ENCODE data around the gene SOX10.

Gene SOX10

GRCh38 chr22:37968452-37969251 is 15.7 kb downstream of the SOX10 start:
- H4K20me1 ChIP-seq (ENCODE audit: insufficient read depth, low read length) = no peaks in the 10 kb centered on the region
- no peak overlapping the region for H3K4me3 ChIP-seq (ENCODE audit: low read length)
- H3K79me2 ChIP-seq (ENCODE audit: low read length) = no peaks in the 10 kb centered on the region
- no peak overlapping the region for H2AFZ ChIP-seq (ENCODE audit: low read depth, low read length)
- H3K27ac ChIP-seq (ENCODE audit: low read length) = no peak overlapping the region
- no peaks in the 10 kb centered on the region for H3K27me3 ChIP-seq (ENCODE audit: low read depth, low read length)
- no peak overlapping the region for H3K9ac ChIP-seq (ENCODE audit: low read length)
- H3K4me1 ChIP-seq (ENCODE audit: low read length) = peaks cover 12% of the 10 kb centered on the region
- H3K36me3 ChIP-seq (replicated peaks; ENCODE audit: low read depth, low read length) = peaks cover 44% of the 10 kb centered on the region
- no peaks in the 10 kb centered on the region for H3K9me3 ChIP-seq (ENCODE audit: insufficient read depth, low read length)
- TF ChIP-seq EZH2phosphoT487 (IDR thresholded peaks at IDR 0.05; ENCODE audit: low read depth) (no peak), CTCF (IDR thresholded peaks at IDR 0.05; ENCODE audit: low read depth, low read length) (no peak)
- no peak overlapping the region for H3K4me2 ChIP-seq (ENCODE audit: low read length)

DNA sequence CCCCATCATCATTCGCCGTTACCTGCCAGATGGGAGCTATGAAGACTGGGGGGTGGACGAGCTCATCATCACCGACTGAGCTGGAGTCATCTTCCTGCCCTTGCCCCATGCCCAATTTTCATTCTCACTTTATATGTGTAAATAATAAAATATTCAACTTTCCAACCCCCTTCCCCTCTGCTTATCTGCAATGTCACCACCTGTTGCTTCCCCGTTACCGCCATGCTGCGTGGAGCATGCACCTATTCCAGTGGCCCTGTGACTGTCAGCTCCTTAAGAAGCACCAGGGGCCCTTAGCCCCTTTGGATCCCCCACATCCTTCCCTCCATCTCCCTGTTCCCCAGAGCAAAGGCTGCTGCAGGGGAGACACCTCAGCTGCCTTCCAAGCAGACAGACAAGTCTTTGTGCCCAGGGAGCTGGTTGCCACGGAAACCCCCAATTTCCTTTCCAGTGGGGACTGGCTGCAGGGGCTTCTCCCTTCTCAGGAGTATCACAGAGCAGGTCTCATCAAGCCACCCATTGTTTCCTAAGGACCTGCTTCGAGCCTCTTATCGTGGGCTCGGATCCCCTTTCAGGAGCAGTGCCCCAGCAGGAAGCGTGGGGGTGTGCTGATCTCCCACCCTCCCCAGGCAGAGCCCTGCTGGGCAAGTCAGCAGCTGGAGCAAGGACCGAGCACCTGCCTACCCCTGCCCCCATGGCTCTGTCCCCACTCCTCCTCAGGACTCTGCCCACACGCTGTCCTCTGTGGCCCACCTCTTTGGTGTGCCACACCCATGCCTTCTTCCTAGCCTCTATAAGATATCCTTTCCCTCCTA is 16.5 kb downstream of the SOX10 start:
- TF ChIP-seq EZH2phosphoT487 (IDR thresholded peaks at IDR 0.05; ENCODE audit: low read depth) (no peak), CTCF (IDR thresholded peaks at IDR 0.05; ENCODE audit: low read depth, low read length) (no peak)
- Histone ChIP-seq H3K36me3 (replicated peaks; ENCODE audit: low read depth, low read length) (peaks cover 47% of the 10 kb centered on the region), H2AFZ (ENCODE audit: low read depth, low read length) (no peak overlapping the region), H3K27me3 (ENCODE audit: low read depth, low read length) (no peaks in the 10 kb centered on the region), H3K9ac (ENCODE audit: low read length) (no peak overlapping the region), H3K27ac (ENCODE audit: low read length) (no peak overlapping the region), H3K9me3 (ENCODE audit: insufficient read depth, low read length) (no peaks in the 10 kb centered on the region), H3K79me2 (ENCODE audit: low read length) (no peaks in the 10 kb centered on the region), H3K4me1 (ENCODE audit: low read length) (peaks cover 12% of the 10 kb centered on the region), H4K20me1 (ENCODE audit: insufficient read depth, low read length) (no peaks in the 10 kb centered on the region), H3K4me3 (ENCODE audit: low read length) (no peak overlapping the region), H3K4me2 (ENCODE audit: low read length) (no peak overlapping the region)

- Histone ChIP-seq H3K27me3 (ENCODE audit: low read depth, low read length) (no peaks in the 10 kb centered on the region), H4K20me1 (ENCODE audit: insufficient read depth, low read length) (no peaks in the 10 kb centered on the region), H3K4me2 (ENCODE audit: low read length) (no peak overlapping the region), H3K79me2 (ENCODE audit: low read length) (no peaks in the 10 kb centered on the region), H3K9me3 (ENCODE audit: insufficient read depth, low read length) (no peaks in the 10 kb centered on the region), H3K4me3 (ENCODE audit: low read length) (no peak overlapping the region), H3K9ac (ENCODE audit: low read length) (no peak overlapping the region), H3K4me1 (ENCODE audit: low read length) (peaks cover 12% of the 10 kb centered on the region), H3K36me3 (replicated peaks; ENCODE audit: low read depth, low read length) (peaks cover 50% of the 10 kb centered on the region), H3K27ac (ENCODE audit: low read length) (no peak overlapping the region), H2AFZ (ENCODE audit: low read depth, low read length) (no peak overlapping the region)
- TF ChIP-seq CTCF (IDR thresholded peaks at IDR 0.05; ENCODE audit: low read depth, low read length) (no peak), EZH2phosphoT487 (IDR thresholded peaks at IDR 0.05; ENCODE audit: low read depth) (no peak)
These were observed 17.2 kb downstream of the SOX10 start for GRCh38 chr22:37967147-37967546.

GRCh38 chr22:37965940-37966664 is 18.3 kb downstream of the SOX10 start:
- H4K20me1 ChIP-seq (ENCODE audit: insufficient read depth, low read length) = no peaks in the 10 kb centered on the region
- no peak overlapping the region for H2AFZ ChIP-seq (ENCODE audit: low read depth, low read length)
- no peak overlapping the region for H3K27ac ChIP-seq (ENCODE audit: low read length)
- H3K27me3 ChIP-seq (ENCODE audit: low read depth, low read length) = no peaks in the 10 kb centered on the region
- peaks cover 56% of the 10 kb centered on the region for H3K36me3 ChIP-seq (replicated peaks; ENCODE audit: low read depth, low read length)
- no peaks in the 10 kb centered on the region for H3K79me2 ChIP-seq (ENCODE audit: low read length)
- no peaks in the 10 kb centered on the region for H3K9me3 ChIP-seq (ENCODE audit: insufficient read depth, low read length)
- no peak overlapping the region for H3K4me2 ChIP-seq (ENCODE audit: low read length)
- H3K9ac ChIP-seq (ENCODE audit: low read length) = no peak overlapping the region
- H3K4me1 ChIP-seq (ENCODE audit: low read length) = peaks cover 12% of the 10 kb centered on the region
- TF ChIP-seq CTCF (IDR thresholded peaks at IDR 0.05; ENCODE audit: low read depth, low read length) = no peak
- TF ChIP-seq EZH2phosphoT487 (IDR thresholded peaks at IDR 0.05; ENCODE audit: low read depth) = no peak
- H3K4me3 ChIP-seq (ENCODE audit: low read length) = no peak overlapping the region
